HG03442 (cell line): Measurements from ENCODE around the gene ARHGAP9.
A peak's percentile ranks its signal among the peaks of the same experiment; 100 is the strongest.
"Not testable (repeated sequence)": the region's sequence is repeated elsewhere in the genome, so short reads cannot be mapped to it uniquely, and the experiment has no call there.

Experiments used
- ATAC-seq: cut with Tn5 transposase; IDR thresholded peaks from one replicate; pipeline ENCODE4 v1.9.1; 2021; ENCODE audit warnings: mild to moderate bottlenecking, moderate library complexity; ENCODE audit not compliant: unreplicated experiment

The ARHGAP9 gene

DNA sequence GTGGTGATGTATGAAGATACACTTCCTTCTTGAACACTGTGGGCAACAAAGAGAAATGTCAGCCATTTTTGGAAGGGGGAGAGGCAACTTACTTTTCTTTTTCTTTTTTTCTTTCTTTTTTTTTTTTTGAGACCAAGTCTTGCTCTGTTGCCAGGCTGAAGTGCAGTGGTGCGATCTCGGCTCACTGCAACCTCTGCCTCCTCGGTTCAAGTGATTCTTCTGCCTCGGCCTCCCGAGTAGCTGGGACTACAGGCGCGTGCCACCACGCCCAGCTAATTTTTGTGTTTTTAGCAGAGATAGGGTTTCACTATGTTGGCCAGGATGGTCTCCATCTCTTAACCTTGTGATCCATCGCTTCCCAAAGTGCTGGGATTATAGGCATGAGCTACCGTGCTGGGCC lies 38.1 kb upstream of the ARHGAP9 start:
- not testable (repeated sequence) for ATAC-seq

DNA sequence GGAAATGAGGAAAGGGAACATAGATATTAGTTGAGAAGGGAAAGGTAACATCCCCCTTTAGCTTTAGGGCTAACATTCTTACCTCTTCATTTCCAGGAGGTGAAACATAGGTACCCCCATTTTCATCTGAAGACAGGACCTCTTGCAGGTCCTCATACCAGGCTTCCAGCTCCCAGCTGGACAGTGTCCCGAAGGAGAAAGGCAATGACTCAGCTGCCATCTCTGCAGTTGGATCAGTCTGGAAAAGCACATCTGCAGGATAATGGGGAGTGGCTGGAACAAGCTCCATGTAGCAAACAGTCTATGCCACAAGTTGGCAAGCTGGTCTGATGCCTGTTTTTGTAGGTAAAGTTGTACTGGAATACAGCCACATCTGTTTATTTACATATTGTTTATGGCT lies 37.5 kb upstream of the ARHGAP9 start:
- ATAC-seq, result no peak

DNA sequence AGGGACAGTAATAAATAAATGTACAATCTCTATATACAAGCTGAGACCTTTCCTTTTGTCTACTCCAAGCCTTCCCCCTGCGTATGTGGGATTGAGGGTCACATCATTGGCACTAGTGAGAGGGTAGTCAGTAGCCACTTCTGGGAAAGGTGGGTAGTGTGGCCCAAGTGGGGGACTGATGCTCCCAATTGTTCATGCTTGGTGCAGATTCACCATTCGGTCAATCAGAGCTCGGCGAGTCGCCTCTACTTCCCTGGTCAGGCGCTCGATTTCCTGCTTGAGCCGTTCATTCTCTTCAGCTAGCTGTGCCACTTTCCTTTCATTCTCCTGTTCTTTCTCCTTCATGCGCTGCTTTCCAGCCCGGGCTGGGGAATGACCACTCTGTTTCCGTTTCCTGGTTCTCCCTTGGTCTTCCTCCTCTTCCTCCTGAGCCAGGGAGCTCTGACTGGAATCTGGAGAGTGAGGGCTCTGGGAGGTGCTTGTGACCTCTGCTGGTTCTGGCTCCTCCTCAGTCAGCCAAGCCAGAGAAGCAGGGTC lies 37.0 kb upstream of the ARHGAP9 start:
- ATAC-seq, result no peak

DNA sequence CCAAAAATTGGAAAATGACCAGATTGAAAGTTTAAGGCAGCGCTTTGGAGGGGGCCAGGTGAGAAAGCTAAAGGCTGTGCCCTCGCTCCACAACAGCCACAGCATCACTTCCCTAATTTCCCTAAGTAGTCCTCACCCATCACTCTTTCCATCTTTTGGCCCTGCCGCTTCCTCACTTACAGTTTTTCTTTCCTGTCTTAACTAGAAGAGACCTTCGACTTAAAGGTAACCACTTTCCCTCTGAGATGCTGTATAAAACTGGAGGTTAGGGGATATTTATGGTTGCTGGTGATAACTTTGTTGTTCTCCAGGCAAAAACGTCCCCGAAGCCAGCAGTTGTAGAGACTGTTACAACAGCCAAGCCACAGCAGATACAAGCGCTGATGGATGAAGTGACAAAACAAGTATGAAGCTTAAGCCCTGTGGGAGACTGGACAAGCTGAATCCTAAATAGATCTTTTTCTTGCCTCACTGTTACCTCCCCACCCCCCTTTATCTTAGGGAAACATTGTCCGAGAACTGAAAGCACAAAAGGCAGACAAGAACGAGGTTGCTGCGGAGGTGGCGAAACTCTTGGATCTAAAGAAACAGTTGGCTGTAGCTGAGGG lies 36.4 kb upstream of the ARHGAP9 start:
- no peak for ATAC-seq

DNA sequence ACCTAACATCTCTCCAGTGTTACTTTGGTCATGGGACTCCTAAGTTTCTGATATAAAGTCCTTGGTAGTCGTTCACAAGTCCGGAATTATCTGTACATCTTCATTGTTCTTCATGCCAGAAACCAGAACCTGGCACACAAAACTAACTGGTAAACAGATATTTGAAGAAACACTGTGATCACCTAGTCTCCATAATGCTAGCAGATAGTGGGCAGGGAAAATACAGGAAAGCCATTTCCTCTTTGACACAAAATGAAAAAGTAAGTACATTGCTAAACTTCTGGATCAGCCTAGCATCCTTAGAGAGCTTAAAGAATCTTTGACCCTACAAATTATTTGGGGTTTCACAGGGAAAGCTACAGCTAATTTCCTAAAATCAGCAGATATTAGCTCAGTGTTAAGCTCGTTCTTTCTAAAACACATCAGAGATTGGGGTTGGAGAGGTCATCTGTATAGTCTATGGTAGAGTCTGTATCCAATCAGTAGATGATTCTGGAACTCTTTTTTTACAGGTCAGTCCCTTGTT lies 35.8 kb upstream of the ARHGAP9 start:
- no peak for ATAC-seq

DNA sequence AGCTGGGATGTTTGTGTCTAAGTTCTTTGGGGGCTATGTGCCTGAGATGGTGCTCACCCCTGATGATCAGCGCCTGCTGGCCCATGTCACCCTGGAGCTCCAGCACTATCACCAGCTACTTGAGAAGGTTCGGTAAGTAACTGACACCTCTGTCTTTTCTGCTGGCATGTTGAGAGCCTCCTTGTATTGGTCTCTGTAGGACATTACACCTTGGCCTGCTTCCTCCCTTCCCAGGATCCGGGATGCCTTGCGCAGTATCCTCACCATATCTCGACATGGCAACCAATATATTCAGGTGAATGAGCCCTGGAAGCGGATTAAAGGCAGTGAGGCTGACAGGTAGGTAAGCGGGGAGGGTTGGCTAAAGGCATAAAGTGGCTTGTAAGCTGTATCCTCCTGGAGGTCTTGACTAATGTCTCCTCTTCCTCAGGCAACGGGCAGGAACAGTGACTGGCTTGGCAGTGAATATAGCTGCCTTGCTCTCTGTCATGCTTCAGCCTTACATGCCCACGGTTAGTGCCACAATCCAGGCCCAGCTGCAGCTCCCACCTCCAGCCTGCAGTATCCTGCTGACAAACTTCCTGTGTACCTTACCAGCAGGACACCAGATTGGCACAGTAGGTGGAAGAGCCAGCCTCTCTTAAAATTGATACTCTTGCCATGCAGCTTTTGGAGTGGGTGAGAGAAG lies 35.2 kb upstream of the ARHGAP9 start:
- no peak for ATAC-seq

DNA sequence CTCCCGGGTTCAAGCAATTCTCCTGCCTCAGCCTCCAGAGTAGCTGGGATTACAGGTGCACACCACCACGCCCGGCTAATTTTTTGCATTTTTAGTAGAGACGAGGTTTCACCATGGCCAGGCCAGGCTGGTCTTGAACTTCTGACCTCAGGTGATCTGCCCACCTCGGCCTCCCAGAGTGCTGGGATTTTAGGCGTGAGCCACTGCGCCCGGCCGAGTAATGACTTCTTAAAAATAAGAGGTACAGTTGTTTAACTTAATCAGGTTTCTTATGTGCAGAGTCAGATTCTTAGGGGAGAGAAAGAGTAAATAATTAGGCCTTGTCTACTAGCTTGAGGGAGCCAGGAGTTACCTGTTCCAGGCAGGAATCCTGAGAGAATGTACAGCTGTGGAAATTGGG lies 34.6 kb upstream of the ARHGAP9 start:
- ATAC-seq, result not testable (repeated sequence)

DNA sequence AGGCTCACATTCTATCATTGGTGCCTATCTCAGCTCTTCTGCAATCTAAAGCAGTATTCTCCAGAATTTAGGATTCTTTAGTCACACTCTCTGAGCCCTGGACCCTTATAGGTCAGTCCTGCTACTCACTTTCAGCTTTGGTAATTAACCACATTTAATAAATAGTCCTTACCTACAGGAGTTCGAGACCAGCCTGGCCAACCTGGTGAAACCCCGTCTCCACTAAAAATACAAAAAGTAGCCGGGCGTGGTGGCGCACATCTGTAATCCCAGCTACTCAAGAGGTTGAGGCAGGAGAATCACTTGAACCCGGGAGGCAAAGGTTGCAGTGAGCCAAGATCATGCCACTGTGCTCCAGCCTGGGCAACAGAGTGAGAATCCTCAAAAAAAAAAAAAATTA lies 34.0 kb upstream of the ARHGAP9 start:
- ATAC-seq, result not testable (repeated sequence)

DNA sequence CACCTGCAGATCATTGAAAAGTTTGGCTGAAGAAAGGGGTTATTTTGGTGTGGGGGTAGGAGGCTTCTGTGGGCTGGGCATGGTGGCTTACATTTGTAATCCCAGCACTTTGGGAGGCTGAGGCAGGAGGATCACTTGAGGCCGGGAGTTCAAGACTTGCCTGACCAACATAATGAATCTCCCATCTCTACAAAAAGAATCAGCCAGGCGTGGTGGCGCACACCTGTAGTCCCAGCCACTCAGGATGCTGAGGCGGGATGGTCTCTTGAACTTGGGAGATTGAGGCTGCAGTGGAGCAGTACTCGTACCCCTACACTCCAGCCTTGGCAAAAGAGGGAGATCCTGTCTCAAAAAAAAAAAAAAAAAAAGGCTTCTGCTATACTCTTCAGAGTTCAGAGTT lies 33.6 kb upstream of the ARHGAP9 start:
- ATAC-seq, result no peak

DNA sequence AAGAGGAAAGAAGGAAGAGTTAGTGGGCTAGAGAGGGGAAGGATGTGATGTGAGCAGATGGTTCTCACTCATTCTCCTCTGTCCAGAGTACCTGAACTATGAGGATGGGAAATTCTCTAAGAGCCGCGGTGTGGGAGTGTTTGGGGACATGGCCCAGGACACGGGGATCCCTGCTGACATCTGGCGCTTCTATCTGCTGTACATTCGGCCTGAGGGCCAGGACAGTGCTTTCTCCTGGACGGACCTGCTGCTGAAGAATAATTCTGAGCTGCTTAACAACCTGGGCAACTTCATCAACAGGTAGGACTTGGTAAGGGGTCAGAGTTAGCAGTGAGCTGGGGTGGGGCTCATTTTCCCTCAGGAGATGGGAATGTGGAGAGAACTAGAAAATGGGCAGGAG lies 33.0 kb upstream of the ARHGAP9 start:
- ATAC-seq, result no peak

DNA sequence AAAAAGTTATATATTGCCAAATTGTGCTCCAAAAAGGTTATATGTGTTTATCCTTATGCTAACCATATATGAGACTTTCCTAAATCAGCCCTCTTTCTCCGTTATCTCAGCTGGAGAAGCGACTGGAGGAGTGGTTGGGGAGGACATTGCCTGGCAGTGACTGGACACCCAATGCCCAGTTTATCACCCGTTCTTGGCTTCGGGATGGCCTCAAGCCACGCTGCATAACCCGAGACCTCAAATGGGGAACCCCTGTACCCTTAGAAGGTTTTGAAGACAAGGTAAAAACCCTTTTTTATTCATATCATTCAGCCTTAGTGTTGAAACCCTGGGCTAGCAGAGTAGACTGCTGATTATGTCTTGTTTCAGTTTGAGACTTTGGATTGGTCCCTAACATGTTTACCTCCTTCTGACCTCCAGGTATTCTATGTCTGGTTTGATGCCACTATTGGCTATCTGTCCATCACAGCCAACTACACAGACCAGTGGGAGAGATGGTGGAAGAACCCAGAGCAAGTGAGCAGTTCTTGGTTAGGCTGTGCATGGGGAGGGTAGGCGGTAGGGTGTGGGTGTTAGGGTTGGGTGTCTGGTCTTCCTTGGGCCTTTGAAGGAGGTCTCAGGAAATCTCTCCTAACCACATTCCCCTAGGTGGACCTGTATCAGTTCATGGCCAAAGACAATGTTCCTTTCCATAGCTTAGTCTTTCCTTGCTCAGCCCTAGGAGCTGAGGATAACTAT lies 32.1 kb upstream of the ARHGAP9 start:
- no peak for ATAC-seq

DNA sequence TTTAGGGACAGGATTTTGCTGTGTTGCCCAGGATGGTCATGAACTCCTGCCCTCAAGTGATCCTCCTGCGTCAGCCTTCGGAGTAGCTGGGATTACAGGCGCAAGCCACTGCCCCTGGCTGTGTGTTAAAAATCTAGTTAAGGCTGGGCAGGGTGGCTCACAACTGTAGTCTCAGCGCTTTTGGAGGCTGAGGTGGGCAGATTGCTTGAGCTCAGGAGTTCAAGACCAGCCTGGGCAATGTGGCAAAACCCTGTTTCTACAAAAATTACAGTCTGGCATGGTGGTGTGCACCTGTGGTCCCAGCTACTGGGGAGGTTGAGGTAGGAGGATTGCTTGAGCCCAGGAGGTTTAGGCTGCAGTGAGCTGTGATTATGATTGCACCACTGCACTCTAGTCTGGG lies 31.5 kb upstream of the ARHGAP9 start:
- ATAC-seq, result no peak

DNA sequence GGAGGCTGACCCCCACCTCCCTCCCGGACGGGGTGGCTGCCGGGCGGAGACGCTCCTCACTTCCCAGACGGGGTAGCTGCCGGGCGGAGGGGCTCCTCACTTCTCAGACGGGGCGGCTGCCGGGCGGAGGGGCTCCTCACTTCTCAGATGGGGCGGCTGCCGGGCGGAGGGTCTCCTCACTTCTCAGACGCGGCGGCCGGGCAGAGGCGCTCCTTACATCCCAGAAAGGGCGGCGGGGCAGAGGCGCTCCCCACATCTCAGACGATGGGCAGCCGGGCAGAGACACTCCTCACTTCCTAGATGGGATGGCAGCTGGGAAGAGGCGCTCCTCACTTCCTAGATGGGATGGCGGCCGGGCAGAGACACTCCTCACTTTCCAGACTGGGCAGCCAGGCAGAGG lies 28.1 kb upstream of the ARHGAP9 start:
- not testable (repeated sequence) for ATAC-seq

DNA sequence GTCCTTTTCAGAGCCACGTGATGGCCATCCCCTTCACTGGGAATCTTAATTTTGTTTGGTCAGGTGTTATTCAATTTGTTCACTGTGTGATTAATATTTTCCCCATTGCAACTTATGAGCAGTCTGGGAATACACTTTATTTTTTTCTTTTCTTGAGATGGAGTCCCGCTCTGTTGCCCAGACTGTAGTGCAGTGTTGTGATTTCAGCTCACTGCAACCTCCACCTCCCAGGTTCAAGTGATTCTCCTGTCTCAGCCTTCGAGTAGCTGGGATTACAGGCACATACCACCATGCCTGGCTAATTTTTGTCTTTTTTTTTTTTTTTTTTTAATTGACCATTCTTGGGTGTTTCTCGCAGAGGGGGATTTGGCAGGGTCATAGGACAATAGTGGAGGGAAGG lies 26.9 kb upstream of the ARHGAP9 start:
- ATAC-seq, result not testable (repeated sequence)

DNA sequence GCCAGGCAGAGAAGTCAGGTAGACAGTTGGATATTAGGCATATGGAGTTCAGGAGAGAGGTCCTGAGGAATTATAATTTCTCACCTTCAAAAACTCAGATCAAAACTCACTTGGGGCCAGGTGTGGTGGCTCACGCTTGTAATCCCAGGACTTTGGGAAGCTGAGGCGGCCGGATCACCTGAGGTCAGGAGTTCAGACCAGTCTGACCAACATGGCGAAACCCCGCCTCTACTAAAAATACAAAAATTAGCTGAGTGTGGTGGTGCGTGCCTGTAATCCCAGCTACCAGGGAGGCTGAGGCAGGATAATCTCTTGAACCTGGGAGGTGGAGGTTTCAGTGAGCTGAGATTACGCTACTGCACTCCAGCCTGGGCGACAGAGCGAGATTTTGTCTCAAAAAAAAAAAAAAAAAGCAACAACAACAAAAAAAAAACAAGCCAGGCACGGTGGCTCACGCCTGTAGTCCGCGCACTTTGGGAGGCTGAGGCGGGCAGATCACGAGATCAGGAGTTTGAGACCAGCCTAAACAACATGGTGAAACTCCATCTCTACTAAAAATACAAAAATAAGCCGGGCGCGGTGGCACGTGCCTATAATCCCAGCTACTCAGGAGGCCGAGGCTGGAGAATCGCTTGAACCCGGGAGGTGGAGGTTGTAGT lies 22.8 kb upstream of the ARHGAP9 start:
- ATAC-seq, result not testable (repeated sequence)

DNA sequence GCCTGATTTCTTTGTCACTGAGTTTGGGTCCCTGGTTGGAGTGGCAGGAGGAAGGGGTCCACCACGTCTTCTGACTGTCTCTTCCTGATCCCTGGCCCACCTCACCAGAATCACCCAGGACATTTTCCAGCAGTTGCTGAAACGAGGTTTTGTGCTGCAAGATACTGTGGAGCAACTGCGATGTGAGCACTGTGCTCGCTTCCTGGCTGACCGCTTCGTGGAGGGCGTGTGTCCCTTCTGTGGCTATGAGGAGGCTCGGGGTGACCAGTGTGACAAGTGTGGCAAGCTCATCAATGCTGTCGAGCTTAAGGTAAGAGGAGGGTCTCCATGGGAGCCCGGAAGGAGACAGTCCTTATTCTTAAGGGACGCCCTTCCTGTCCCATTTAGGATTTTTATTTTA lies 20.5 kb upstream of the ARHGAP9 start:
- no peak for ATAC-seq

DNA sequence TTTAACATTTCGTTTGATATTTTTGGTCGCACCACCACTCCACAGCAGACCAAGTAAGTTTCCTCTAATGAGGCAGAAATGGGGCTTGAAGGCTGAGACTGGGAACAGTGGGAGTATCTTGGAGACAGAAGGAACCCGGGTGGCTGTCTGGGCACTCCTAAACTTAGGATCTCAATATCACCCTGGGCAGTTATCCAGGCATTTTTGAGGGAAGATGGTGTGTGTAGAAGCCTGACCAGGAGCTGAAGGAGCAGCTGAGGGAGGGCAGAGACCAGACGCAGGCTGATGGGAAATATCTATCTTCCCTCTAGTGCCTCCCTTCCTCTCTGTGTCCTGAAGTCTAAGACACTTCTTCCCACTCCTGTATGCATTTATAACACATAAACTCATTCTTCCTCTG lies 18.9 kb upstream of the ARHGAP9 start:
- ATAC-seq, result no peak

DNA sequence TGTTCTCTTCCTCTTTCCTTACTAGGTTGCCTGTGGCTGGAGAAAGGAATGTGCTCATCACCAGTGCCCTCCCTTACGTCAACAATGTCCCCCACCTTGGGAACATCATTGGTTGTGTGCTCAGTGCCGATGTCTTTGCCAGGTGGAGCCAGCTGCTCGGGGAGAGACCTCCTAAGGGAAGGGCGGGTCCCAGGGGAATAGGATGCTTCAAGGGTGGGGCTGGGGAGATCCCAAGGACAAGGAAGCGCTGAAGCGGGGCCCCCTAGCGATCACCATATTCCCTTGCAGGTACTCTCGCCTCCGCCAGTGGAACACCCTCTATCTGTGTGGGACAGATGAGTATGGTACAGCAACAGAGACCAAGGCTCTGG lies 18.5 kb upstream of the ARHGAP9 start:
- no peak for ATAC-seq

DNA sequence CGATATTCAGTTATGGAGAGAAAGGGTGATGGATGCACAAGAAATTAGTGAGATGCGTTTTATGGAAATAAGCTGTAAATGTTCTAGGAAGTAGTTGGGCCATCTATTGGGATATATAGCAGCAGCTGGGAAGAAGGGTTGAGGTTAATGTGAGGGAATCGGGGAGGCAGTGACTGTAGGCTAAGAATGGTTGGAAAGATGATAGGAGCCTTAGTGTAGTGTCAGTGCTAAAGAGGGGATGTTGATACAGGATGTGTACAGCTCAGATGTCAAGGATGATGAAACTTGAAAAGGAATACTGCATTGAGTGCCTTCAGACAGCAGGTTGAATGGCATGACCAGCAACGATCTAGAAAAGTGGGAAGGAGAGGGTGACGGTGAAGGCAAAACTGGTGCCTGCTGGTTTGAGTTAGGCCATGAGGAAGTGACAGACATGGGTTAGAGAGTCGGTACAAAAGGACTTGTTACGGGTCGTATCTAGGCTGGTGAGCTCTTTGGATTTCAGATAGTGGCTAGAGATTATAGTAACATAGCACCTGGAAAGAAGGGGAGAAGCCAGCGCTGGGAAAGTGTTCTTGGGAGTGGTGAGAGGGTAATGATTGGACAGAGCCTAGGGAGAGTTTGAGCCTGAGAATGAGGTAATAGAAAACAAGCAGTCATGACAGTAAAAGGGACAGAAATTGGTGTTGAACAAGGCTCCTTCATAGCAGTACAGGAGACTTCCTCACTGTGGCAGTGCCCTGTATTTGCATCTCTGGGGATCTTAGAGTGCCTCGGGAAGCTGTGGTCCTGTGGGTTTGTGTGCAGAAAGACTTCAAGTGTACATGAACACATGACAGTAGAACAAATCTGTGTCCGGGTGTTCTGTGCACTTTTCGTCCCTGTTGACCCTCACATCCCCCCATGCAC lies 17.8 kb upstream of the ARHGAP9 start:
- ATAC-seq, result no peak

DNA sequence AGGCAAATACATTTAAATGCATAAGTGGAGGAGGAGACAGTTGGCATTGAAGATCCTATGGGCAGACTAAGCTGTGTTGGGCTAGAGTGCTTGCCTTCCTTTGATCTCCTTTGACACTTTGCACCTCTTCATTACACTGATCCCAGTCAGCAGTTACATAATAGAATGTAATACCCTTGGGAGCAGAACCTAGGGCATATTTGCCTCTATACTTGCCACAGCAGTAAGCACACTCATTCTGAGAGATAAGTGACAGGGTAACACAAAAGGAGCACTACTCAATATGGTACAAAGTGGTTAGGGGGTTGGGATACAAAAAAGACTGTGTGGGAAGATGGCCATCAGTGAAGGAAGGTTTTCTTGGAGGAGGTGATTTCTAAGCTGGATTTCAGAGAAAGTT lies 17.2 kb upstream of the ARHGAP9 start:
- peak; percentile 55 for ATAC-seq
